ENCODE results near the gene MROH2A.
"Not testable (repeated sequence)": the region's sequence is repeated elsewhere in the genome, so short reads cannot be mapped to it uniquely, and the experiment has no call there.

Gene MROH2A, protein sequence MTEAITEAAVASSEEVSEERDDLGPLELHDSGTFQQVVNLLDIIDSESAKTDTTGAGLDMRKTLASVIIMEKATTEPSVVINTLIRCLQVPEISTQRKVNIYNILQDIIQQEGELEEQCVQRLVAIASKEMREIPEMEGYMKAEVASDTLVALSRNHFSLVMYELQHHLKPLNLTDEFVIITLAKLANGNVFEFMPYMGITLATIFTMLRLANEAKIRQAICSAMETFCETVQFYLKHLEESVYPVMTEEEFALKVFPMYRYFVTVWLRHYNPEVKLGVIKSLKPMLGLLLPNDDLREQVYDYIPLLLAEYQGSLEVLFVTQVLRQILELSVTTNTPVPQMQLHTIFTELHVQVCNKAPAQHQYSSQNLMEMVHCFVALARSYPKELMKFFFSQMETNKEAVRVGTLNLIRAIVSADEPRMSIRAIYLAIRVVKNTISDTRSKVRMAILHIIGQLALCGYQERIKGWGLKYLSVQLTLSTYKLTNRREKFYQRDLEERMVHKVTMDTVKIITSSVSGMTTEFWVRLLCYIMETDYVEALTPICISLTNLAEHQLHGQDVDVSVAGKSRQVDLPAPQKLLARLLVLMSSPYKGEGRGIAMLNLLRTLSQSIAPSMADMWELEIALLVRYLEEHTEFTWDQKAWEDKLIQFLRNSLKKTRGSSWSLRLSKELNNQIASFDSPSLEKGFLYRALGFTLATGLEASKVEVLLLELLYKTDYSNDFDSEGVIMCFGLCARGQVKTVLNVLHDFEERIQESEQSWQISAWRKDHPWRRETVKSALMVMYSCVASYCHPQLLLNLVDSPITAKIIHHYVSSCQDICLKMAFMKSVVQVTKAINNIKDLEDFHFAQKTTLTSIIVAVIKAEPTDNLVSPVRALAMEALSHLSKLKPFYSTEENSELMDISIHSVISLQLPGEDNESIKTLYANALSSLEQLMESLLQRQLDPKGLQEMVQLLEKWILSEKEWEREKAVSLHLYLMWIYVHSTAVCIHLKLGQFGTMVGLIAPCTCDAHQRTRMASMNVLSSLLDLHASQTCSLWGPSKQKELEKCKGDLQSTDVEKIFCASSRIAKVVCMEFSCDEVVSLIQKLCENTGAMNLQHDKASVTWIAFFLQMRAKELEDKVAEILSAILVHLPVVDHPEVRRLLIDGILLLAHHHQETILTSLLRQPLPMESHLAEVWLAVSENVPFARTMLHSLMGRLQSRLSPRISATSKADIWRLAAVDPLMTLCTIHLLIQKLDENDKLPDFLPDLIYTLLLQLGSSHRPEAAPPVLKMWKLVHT (N-terminal part only)

DNA sequence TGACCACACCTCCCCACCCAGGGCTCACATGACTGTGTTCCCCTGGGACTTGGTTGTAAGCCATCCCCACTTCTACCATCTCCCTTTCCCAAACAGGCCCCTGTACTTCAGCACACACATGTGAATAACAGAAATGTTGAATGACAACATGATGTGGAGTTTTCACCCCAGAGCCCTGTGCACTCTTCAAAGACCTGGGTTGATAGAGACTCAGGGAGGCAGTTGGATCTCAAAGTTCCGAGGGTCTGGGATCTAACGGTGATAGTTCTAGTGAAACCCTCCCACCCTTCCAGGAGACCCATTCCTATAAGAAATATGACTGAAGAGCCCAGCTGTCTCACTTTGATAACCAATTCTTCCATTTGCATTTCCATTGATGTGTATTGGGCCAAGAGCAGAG lies at the start of gene MROH2A:
Gene MROH2A (plus strand): TSS at position 301 of the 400 bp plus-strand sequence. CDS start 1,029 bp downstream, outside the sequence.
- no peak for DNase-seq

DNA sequence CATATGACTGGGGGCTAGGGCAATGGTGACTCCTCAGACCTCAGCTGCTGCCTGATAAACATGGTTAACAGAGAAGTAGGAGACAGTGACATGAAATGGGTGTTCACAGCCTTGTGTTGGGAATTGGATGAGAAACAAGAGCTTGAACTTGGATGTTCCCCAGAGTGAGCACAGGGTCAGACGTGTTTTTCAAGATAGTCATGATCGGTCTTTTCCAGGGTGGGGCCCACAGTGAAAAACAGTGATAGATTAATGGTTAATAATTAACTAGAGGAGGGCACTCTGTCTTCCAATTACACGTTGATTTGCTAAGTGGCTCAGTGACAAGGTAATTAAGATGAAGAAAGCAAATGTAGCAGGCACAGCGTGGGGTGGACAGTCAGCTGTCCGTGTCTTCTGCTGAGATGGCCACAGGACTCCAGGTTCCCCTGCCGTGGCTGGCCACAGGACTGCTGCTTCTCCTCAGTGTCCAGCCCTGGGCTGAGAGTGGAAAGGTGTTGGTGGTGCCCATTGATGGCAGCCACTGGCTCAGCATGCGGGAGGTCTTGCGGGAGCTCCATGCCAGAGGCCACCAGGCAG lies 49.3 kb upstream of the MROH2A start, which contains the start of gene UGT1A3:
Gene UGT1A3 (plus strand): TSS at position 320 of the 579 bp plus-strand sequence. CDS start 85 bp downstream, at position 405.
- no peak for DNase-seq

GRCh38 chr2:233736868-233737653 lies 41.1 kb upstream of the MROH2A start:
- DNase-seq: not testable (repeated sequence)

- no peak for DNase-seq
Observed at GRCh38 chr2:233740870-233741269, 37.3 kb upstream of the MROH2A start.

DNA sequence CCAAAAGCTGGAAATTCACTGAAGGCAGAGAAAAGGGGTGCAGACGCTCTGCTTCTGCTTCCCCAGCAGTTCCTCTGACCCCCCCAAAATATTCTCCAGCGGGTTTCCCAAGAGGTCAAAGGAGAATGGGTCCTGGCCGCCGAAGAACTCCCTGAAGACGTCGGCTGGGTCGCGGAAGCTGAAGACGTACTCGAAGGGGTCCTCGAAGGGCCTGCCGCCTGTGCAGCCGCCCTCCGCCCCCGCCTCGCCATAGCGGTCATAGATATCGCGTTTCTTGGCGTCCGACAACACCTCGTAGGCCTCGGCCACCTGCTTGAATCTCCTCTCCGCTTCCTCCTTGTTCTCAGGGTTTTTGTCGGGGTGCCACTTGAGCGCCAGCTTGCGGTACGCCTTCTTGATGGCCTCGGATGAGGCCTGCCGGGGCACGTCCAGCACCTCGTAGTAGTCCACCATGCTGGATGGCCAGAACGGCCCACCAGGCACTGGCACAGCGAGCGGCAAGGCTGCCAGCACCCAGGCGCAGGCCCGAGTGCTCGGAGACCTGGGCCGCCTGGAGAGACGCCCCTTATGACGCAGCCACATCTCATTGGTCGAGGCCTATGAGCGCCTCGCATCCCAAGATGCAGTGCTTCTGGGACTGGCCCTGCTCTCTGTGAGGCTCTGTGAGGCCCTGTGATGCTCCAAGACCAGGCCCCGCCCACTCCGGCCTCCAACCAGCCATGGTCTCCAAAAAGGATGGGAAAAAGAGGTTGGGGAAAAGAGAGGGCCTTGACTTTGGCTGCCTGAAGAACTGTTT lies 34.5 kb upstream of the MROH2A start:
- DNase-seq: no peak

DNA sequence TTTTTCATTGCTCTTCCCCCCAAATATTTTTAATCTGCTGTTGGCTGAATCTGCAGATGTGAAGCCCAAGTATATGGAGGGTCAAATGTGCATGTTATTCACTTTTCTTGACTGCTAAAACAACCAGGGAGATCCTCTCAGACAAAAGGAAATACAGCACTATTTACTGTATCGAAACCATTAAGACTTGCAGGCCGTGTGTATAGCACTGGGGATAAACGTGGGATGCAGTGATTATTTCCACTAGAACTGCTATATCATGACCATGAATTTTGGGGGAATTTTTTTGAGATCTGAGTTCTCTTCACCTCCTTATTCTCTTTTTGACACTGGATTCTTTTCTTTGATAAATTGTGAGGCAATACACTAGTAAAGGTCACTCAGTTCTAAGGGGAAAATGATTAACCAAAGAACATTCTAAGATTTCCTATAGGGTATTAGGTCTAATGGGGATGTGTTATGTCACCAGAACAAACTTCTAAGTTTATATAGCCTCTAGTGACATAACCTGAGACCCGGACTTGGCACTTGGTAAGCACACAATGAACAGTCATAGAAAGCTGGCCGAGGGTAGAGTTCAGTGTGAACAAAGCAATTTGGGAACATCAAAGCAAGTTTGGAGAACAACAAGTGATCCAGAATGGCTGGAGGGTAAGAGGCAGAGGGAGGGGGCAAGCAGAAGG lies 32.9 kb upstream of the MROH2A start:
- no peak for DNase-seq

GRCh38 chr2:233745838-233746237 lies 32.3 kb upstream of the MROH2A start:
- DNase-seq: not testable (repeated sequence)

DNA sequence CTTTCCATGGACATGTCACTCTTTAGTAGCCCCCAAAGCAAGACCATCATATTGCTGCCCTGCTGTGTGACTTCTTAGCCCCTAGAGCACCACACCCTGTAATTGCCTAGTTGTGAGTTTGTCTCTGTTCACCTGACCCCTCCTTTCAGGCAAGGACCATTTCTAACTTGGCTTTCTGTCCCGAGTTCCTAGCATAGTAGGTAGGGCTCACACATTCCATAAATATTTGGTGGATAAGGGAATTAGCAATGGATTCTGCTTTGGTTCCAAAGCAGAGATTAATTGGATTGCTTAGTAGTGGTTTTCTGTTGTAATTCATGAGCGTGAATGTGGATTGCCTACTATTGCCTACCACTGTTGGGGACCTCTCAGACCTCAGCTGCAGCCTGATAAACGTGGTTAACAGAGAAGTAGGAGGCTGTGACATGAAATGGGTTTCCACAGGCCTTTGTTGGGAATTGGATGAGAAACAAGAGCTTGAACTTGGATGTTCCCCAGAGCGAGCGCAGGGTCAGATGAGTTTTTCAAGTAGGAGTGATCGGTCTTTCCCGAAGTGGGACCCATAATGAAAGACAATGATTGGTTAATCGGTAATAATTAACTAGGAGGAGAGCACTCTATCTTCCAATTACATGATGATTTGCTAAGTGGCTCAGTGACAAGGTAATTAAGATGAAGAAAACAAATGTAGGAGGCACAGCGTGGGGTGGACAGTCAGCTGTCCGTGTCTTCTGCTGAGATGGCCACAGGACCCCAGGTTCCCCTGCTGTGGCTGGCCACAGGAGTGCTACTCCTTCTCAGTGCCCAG lies 31.5 kb upstream of the MROH2A start:
- DNase-seq: no peak

- no peak for DNase-seq
Observed at GRCh38 chr2:233747283-233747544, 30.9 kb upstream of the MROH2A start.

GRCh38 chr2:233750689-233751088 lies 27.4 kb upstream of the MROH2A start:
- not testable (repeated sequence) for DNase-seq

DNA sequence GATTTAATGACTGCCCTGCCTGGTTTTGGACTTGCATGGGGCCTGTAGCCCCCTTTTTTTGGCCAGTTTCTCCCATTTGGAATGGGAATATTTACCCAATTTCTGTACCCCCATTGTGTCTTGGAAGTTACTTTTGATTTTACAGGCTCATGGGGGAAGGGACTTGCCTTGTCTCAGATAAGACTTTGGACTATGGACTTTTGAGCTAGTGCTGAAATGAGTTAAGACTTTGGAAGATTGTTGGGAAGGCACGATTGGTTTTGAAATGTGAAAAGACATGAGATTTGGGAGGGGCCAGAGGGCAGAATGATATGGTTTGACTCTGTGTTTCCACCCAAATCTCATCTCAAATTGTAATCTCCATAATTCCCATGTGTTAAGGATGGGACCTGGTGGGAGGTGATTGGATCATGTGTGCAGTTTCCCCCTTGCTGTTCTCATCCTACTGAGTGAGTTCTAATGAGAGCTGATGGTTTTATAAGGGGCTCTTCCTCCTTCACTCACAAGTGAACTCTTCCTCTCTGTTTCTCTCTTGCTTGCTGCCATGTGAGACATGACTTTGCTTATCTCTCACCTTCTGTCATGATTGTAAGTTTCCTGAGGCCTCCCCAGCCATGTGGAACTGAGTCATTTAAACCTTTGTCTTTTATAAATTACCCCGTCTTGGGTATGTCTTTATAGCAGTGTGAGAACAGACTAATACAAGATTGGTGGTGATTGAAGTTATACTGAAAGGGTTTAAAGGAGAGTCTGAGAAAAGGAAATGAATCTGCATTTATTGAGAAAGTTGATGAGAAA lies 26.7 kb upstream of the MROH2A start:
- DNase-seq: not testable (repeated sequence)

DNA sequence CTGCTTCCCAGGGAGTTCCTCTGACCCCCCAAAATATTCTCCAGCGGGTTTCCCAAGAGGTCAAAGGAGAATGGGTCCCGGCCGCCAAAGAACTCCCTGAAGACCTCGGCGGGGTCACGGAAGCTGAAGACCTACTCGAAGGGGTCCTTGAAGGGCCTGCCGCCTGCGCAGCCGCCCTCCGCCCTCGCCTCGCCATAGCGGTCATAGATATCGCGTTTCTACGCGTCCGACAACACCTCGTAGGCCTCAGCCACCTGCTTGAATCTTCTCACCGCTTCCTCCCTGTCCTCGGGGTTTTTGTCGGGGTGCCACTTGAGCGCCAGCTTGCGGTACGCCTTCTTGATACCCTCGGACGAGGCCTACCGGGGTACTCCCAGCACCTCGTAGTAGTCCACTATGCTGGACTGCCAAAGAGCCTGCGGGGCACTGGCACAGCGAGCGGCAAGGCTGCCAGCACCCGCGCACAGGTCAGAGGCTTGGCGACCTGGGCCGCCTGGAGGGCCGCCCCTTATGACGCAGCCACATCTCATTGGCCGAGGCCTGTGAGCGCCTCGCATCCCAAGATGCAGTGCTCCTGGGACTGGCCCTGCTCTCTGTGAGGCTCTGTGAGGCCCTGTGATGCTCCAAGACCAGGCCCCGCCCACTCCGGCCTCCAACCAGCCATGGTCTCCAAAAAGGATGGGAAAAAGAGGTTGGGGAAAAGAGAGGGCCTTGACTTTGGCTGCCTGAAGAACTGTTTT lies 23.1 kb upstream of the MROH2A start:
- no peak for DNase-seq

GRCh38 chr2:233756429-233757081 lies 21.6 kb upstream of the MROH2A start:
- DNase-seq: no peak

GRCh38 chr2:233758141-233758540 lies 20.0 kb upstream of the MROH2A start:
- no peak for DNase-seq

DNA sequence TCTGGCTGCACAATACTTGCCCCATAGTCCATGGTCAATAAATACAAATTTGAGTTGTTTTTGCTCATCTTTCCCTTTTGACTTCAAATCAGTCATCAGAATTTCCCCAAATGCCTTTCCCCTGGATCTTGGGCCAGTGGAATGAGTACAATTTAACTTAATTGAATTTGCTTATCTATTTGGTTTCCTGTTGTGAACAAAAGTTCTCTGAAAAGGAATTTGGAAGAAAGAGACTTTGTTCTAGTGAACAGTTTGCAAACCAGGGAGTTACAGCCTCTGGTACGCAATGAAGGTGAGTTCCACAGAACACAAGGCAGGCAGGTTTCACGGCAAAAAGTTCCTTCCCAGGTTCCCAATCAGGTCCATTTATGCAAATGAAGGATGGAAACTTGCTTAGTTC lies 19.3 kb upstream of the MROH2A start:
- no peak for DNase-seq

DNA sequence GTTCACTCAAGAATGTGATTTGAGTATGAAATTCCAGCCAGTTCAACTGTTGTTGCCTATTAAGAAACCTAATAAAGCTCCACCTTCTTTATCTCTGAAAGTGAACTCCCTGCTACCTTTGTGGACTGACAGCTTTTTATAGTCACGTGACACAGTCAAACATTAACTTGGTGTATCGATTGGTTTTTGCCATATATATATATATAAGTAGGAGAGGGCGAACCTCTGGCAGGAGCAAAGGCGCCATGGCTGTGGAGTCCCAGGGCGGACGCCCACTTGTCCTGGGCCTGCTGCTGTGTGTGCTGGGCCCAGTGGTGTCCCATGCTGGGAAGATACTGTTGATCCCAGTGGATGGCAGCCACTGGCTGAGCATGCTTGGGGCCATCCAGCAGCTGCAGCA lies 18.1 kb upstream of the MROH2A start, which contains the start of gene UGT1A1:
Gene UGT1A1 (plus strand): TSS at position 228 of the 400 bp plus-strand sequence. CDS start 18 bp downstream, at position 246.
- DNase-seq: no peak
